Epidermal melanocyte (primary cell): ENCODE results near the gene CUX1.
"Not testable (repeated sequence)": the region's sequence is repeated elsewhere in the genome, so short reads cannot be mapped to it uniquely, and the experiment has no call there.

Experiments
- DNase-seq: peaks from one replicate; pipeline ENCODE4 v3.0.0; 2011; ENCODE audit warnings: low spot score; ENCODE audit not compliant: insufficient read length

CUX1 gene

GRCh38 chr7:102128303-102128702 lies 310.9 kb downstream of the CUX1 start:
- DNase-seq, result no peak

- DNase-seq, result no peak
Observed at GRCh38 chr7:102129636-102130370, 312.4 kb downstream of the CUX1 start.

- no peak for DNase-seq
Observed at GRCh38 chr7:102132209-102132752, 314.9 kb downstream of the CUX1 start.

GRCh38 chr7:102138676-102139075 lies 321.2 kb downstream of the CUX1 start:
- no peak for DNase-seq

- DNase-seq, result no peak
Observed at GRCh38 chr7:102140952-102141370, 323.5 kb downstream of the CUX1 start.

- DNase-seq, result not testable (repeated sequence)
Observed at GRCh38 chr7:102142433-102142832, 325.0 kb downstream of the CUX1 start.

GRCh38 chr7:102146122-102146521 lies 328.7 kb downstream of the CUX1 start:
- DNase-seq, result no peak

GRCh38 chr7:102147008-102147407 lies 329.6 kb downstream of the CUX1 start:
- DNase-seq, result no peak

- DNase-seq, result no peak
Observed at GRCh38 chr7:102148799-102149198, 331.4 kb downstream of the CUX1 start.

- no peak for DNase-seq
Observed at GRCh38 chr7:102149416-102149815, 332.0 kb downstream of the CUX1 start.

- no peak for DNase-seq
Observed at GRCh38 chr7:102150266-102150665, 332.8 kb downstream of the CUX1 start.

- DNase-seq, result no peak
Observed at GRCh38 chr7:102152672-102153598, 335.5 kb downstream of the CUX1 start.

GRCh38 chr7:102153599-102153946 lies 336.1 kb downstream of the CUX1 start:
- DNase-seq, result no peak

GRCh38 chr7:102154425-102154824 lies 337.0 kb downstream of the CUX1 start:
- no peak for DNase-seq

GRCh38 chr7:102155821-102156441 lies 338.5 kb downstream of the CUX1 start:
- no peak for DNase-seq

- no peak for DNase-seq
Observed at GRCh38 chr7:102156867-102157266, 339.4 kb downstream of the CUX1 start.

GRCh38 chr7:102165136-102165535 lies 347.7 kb downstream of the CUX1 start:
- no peak for DNase-seq

GRCh38 chr7:102167254-102167653 lies 349.8 kb downstream of the CUX1 start:
- DNase-seq, result no peak

GRCh38 chr7:102169651-102170392 lies 352.4 kb downstream of the CUX1 start:
- peak; percentile 28 for DNase-seq

GRCh38 chr7:102170393-102170970 lies 353.1 kb downstream of the CUX1 start:
- DNase-seq, result no peak

GRCh38 chr7:102173669-102174068 lies 356.2 kb downstream of the CUX1 start:
- DNase-seq, result no peak
